Thoracic aorta (tissue), 2 donors: ENCODE results near the gene TNFRSF19. TPM values are rescaled to one million over a fixed set of nuclear protein-coding genes. Genes with fewer than 3 reads are reported as not detected.

ENCODE experiments used
- ATAC-seq: fragments of 150-250 bp; one replicate; pipeline ENCODE4 v1.8.0; 2017; ENCODE audit warnings: low read depth; ENCODE audit not compliant: insufficient number of reproducible peaks, low FRiP score
- DNase-seq: peaks from one replicate; pipeline ENCODE4 v3.0.0-alpha.2; 2020; ENCODE audit warnings: low spot score
- H3K27ac ChIP-seq, 2 donors: fragments of 200-600 bp; sonication (generic); 1 replicate in 1 of 2; 2 replicates in 1 of 2; pipeline ENCODE4 v1.5.1; 2016; ENCODE audit warnings: mild to moderate bottlenecking in 2 of 2, moderate library complexity in 2 of 2
- H3K27me3 ChIP-seq: fragments of 200-600 bp; sonication (generic); replicated peaks from 2 replicates; pipeline ENCODE4 v1.6.0; 2016; ENCODE audit warnings: mild to moderate bottlenecking; ENCODE audit not compliant: insufficient read depth
- H3K36me3 ChIP-seq: fragments of 200-600 bp; sonication (generic); one replicate; pipeline ENCODE4 v1.5.1; 2016
- H3K4me1 ChIP-seq, 2 donors: fragments of 200-600 bp; sonication (generic); 1 replicate in 1 of 2; 2 replicates in 1 of 2; pipeline versions ENCODE4 v1.5.1 to v1.6.0; 2016; ENCODE audit warnings: low read depth in 2 of 2, mild to moderate bottlenecking in 1 of 2; ENCODE audit not compliant: control insufficient read depth in 1 of 2
- H3K4me3 ChIP-seq: fragments of 200-600 bp; sonication (generic); 2 replicates; pipeline ENCODE4 v1.5.1; 2016; ENCODE audit warnings: mild to moderate bottlenecking
- H3K9me3 ChIP-seq: fragments of 200-600 bp; sonication (generic); 2 replicates; pipeline ENCODE4 v1.5.1; 2016
- CTCF ChIP-seq: fragments of 200-600 bp; sonication (generic); IDR thresholded peaks from one replicate; pipeline ENCODE4 v1.5.1; 2019; ENCODE audit warnings: antibody characterized with exemption
- total RNA-seq, 2 donors: library from RNA; depleted of rRNA; stranded (reverse); fragments of >200 nt; gene quantifications; one replicate each; pipeline versions ENCODE4 v1.1.0 to v1.2.3, GENCODE V29; 2016

Gene TNFRSF19
- total RNA-seq, 2 donors from 2014 or later: 1.4 to 7.6 TPM

- Histone ChIP-seq H3K9me3 (no peaks in the 10 kb centered on the region), H3K4me3 (no peak overlapping the region), H3K27ac (no peak overlapping the region), H3K27me3 (no peaks in the 10 kb centered on the region), H3K4me1 (no peaks in the 10 kb centered on the region), H3K36me3 (no peaks in the 10 kb centered on the region)
- no peak for TF ChIP-seq CTCF
- no peak for ATAC-seq
- no peak for DNase-seq
Measured at GRCh38 chr13:23707674-23708073, 137.5 kb downstream of the TNFRSF19 start.

GRCh38 chr13:23709536-23709935, 139.3 kb downstream of the TNFRSF19 start:
- no peak for DNase-seq
- no peak overlapping the region for H3K4me3 ChIP-seq
- no peak for TF ChIP-seq CTCF
- H3K4me1 ChIP-seq: no peaks in the 10 kb centered on the region
- no peaks in the 10 kb centered on the region for H3K27me3 ChIP-seq
- H3K9me3 ChIP-seq: no peaks in the 10 kb centered on the region
- no peaks in the 10 kb centered on the region for H3K36me3 ChIP-seq
- ATAC-seq: no peak
- H3K27ac ChIP-seq: no peak overlapping the region

DNA sequence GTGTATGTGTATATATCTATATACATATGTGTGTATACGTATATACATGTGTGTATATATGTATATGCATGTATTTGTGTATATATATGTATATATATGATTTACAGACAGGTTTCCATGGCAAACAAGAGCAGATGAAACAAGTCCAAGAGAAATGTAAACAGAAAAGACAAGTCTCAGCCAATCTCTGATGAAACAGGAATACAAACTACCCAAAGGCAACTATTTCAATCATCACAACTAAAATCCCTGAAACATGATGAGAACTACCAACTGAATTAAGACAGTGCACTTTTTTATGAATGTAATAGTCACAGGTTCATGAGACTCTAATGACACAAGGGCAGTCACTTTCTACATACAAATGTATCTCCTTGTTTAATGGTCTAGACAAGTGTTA, 140.2 kb downstream of the TNFRSF19 start:
- no peak for DNase-seq
- Histone ChIP-seq H3K9me3 (no peaks in the 10 kb centered on the region), H3K36me3 (no peaks in the 10 kb centered on the region), H3K4me1 (no peaks in the 10 kb centered on the region), H3K27ac (no peak overlapping the region), H3K27me3 (no peaks in the 10 kb centered on the region), H3K4me3 (no peak overlapping the region)
- TF ChIP-seq CTCF: no peak
- no peak for ATAC-seq

GRCh38 chr13:23711355-23711754, 141.1 kb downstream of the TNFRSF19 start:
- Histone ChIP-seq H3K4me3 (no peak overlapping the region), H3K36me3 (no peaks in the 10 kb centered on the region), H3K27ac (no peak overlapping the region), H3K9me3 (no peaks in the 10 kb centered on the region), H3K4me1 (no peaks in the 10 kb centered on the region), H3K27me3 (no peaks in the 10 kb centered on the region)
- no peak for TF ChIP-seq CTCF
- DNase-seq (no peak), ATAC-seq (no peak)

GRCh38 chr13:23714672-23715071, 144.5 kb downstream of the TNFRSF19 start:
- H3K27me3 ChIP-seq: no peaks in the 10 kb centered on the region
- no peak overlapping the region for H3K27ac ChIP-seq
- no peaks in the 10 kb centered on the region for H3K36me3 ChIP-seq
- ATAC-seq (no peak), DNase-seq (no peak)
- TF ChIP-seq CTCF: no peak
- H3K4me3 ChIP-seq: no peak overlapping the region
- H3K4me1 ChIP-seq: no peaks in the 10 kb centered on the region
- H3K9me3 ChIP-seq: no peaks in the 10 kb centered on the region
